HG03064 (cell line): ENCODE data around the gene WDR36.

Experiments
- ATAC-seq: cut with Tn5 transposase; IDR thresholded peaks from one replicate; pipeline ENCODE4 v1.9.1; 2021; ENCODE audit warnings: low read depth; ENCODE audit not compliant: unreplicated experiment

Gene WDR36

DNA sequence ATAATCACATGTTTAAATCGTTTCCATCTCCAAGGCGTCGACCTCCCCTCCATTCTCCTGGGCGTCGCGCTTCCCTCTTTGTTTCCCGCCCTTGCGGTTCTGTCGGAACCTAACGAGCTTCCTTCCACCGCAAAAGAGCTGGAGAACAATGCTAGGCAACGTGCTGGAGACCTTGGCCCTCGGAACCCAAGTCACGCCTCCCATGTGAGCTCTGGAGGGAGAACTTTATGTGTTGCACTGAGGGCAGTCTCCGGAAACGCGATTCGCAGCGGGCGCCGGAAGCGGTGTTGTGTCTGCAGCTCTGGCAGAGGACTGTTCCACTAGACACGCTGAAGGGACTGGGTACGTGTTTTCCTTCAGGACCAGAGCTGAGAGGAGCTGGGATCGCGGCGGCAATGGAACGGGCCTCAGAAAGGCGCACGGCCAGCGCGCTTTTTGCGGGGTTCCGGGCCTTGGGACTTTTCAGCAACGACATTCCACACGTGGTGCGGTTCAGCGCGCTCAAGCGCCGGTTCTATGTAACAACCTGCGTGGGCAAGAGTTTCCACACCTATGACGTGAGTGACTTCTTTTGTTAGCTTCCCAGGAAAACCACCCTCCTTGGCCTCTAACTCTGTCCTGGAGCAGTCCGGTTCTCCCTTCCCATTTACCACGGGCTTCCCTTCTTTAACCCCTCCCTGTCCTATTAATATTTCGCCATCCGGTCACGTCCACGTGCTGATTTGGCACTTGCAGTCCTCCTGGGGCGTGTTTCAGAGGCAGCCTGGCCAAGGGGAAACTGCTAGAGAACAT, at the start of gene WDR36:
Gene WDR36 (plus strand): TSS at position 287 of the 792 bp plus-strand sequence. CDS start 109 bp downstream, at position 396.
- ATAC-seq: peak; percentile 91

DNA sequence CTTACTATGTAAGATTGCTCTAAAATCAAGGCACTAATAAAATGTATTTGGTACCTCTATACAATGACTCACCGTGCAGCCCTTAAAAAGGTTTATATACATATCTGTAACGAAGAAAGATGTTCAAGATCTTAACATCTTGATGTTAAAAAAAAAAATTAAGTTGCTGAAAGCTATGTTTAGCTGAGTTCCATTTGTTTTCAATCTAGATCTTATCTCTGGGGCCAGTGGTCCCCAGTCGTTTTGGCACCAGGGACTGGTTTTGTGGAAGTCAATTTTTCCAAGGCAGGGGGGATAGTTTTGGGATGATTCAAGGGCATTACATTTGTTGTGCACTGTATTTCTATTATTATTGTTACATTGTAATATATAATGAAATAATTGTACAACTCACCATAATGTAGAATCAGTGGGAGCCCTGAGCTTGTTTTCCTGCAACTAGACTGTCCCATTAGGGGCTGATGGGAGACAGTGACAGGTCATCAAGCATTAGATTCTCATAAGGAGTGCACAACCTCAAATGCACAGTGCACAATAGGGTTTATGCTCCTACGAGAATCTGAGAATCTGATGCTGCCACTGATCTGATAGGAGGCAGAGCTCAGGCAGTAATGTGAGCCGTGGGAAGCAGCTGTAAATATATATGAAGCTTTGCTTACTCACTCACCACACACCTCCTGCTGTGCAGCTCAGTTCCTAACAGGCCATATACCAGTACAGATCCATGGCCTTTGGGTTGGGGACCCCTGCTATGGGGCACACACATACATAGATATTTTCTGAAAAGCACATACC, 48.2 kb upstream of the WDR36 start:
- ATAC-seq: no peak

DNA sequence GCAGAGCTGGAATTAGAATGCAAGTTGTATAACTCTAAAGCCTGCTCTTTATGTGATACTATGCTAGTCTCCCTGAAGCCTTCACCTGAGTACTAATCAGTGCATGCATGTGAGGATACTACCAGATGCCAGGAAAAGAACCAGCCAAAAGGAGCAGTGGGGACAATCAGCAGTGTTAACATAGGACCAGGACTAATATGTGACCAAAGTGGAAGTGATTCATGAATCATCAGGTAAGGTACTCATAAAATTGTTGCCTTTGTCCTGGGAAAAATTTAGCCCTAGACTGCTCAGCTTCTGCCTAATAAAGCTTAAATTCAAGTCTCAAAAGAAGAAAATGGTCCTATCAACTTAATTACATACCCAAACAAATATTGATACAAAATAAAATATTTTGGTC, 34.1 kb upstream of the WDR36 start:
- no peak for ATAC-seq

DNA sequence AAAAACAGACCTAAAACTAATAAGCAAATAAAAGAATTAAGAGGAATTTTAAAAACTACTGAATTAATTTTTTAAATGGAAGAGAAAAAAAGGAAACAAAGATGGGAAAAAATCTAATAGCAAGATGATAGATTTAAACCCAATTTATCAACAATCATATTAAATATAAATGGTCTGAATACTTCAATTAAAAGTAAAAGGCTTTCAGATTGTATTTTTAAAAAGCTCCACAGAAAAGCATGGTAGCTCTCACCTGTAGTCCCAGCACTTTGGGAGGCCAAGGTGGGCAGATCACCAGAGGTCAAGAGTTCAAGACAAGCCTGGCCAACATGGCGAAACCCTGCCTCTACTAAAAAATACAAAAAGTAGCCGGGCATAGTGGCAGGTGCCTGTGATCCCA, 32.0 kb upstream of the WDR36 start:
- no peak for ATAC-seq

DNA sequence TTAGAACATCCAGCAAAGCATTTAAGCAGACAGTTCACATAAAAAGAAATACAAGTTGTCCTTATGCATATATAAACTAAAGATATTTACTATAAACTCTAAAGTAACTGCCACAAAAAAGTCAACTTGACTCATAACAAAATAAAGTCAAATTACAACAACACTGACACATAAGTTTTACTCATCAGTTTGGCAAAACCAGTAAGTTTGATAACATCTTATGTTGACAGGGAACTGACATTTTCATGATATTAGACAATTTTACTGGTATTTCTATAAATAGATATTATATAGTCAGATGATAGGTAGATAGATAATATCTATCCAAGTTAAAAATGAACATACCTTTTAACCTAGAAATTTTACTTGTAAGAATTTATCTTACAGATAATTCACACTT, 30.5 kb upstream of the WDR36 start:
- ATAC-seq: no peak

DNA sequence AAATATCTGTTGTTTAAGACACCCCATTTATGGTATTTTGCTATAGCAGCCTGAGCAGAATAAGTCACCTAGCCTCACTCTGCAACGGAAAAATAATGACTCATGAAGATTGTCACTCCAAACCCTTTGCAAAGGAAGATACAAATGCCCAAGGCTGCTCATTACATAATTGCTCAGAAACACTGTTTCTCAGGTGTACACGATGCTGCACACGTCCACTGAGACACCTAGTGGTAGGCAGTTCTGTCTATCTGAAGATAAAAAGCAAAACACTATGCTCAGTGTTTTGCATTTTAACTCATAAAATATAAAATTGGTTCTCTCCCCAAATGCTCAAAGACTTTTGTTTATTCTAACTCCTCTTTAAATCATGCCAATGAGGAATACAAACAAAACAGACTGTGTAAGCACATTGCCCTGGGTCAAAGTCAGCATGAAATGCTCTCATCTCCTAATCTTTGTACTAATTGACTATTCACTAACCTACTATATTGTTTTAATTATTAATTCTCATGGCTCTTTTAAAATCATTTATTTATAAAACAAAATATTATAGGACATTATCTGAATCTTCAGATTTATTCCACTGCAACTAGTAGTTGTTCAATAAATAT, 28.3 kb upstream of the WDR36 start:
- no peak for ATAC-seq

DNA sequence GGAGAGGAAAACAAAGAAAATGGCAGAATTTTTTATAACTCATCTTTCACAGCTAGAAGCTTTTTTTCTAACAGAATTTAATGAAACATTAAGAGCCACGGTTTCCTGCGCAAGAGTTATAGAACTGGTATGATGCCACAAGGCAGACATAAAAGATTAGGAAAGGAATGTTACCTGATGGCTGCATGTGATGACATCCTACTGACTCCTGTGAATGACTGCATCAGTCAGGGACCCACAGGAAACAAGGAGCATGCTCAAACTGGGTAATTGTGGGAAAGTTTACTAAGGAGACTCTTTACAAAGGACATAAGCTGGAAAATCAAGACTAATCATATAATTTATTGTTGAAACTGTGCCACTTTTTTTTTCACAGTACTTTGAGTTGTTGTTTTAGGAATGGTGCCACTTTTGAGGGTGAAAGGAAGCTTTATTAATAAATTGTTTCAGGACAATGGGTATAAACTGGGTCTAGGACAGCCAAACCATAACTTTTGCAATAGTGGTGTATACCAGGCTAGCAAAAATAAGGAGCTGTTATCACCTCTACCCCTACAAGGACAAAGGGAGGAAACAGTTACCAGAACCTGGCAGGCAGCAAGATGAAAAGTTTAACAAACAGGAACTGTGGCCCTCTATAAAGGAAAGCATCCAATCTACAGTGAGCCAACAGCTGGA, 25.7 kb upstream of the WDR36 start:
- no peak for ATAC-seq

DNA sequence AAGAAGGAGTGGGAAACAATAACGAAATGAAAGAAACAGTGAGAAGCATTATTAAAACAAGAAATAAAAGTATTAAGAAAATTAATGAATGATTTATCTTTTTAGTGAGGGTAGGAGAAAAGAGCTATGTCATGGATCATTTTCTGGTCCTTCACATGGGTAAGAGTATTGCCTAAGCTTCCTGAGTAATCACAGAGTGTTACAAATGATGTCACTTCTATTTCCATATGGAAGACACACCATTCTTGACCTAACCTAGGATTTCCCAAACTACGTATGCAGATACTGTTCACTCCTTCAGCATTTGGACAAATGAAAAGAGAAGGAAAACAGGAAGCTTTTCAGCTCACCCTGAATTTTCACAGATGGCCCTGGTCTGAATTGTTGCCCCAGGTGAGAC, 23.9 kb upstream of the WDR36 start:
- ATAC-seq: no peak

DNA sequence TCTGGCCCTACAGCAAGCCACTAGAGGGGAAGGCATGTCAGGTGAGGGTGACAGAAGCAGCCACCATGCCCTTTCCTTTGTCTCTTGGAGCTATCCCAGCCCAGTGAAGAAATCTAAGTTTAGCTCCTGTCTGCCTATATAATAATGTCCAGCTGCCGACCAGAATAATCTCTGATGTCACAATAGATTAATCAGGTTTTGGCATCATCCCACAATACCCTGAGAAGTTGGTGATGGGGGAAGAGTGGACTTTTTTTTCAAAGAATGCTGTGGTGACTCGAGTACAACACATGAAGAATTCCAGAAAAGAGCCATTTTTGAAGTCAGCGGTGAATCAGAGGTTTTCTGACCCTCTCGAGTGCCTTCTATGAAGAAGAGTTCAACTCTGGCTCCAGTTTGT, 22.3 kb upstream of the WDR36 start:
- no peak for ATAC-seq

DNA sequence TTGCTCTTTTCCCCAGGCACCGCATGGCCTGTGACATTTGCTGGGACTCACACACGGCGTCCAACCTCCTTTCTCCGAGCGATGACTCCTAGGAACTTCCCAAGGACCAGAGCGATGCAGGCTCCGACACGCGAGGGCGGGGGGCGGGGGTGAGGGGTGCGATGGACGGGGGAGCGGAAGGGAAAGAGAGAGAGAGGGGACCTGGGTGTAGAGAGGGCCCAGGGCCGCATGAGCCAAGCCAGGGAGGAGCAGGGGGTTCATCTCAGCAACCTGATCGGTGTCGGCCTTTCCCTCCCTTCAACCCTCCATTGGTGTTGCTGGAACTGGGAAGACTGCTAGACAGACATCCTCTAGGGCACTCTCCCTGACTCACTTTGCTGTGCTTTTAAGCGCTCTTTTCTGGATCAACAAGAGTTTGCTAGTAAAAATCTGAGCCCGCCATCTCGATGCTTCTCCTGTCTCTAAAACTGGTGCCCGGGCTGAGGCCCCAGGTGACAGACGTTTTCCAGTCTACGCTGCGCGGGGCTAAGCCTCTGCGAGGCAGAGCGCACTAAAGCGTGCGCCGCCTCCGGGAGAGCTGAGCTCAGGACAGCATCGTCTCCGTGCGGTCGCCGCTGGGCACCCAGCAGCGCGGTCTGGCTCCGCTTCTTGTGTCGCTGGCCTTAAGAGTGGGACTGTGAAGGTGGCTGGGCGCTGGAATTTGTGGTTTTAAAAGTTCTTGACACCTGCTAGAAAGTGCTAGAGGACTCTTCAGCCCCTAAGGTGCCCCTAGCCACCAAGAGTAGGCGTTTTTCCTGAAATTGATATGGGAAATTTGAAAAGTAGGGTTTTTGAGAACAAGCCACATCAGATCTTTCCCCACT, 21.6 kb upstream of the WDR36 start:
- no peak for ATAC-seq

DNA sequence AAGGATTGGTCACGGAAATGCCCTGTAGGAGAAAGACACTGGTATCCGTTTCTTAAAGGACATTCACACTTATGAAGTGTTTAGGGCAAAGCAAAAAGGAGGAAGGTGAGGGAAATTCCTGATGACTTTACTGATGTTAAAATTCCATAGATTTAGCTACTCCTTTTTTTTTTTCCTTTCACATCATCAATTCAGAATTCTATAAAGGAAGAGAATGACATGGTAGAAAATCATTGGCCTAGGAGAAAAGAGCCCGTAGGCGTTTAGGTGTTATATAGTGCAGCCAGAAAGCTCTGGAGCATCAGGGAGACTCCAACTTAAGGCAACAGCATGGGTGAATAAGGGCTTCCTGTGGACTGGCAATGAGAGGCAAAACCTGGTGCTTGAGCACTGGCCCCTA, 20.7 kb upstream of the WDR36 start, which contains the start of gene TSLP:
Gene TSLP (plus strand): TSS at position 301 of the 400 bp plus-strand sequence. CDS start 178 bp downstream, outside the sequence.
- no peak for ATAC-seq

DNA sequence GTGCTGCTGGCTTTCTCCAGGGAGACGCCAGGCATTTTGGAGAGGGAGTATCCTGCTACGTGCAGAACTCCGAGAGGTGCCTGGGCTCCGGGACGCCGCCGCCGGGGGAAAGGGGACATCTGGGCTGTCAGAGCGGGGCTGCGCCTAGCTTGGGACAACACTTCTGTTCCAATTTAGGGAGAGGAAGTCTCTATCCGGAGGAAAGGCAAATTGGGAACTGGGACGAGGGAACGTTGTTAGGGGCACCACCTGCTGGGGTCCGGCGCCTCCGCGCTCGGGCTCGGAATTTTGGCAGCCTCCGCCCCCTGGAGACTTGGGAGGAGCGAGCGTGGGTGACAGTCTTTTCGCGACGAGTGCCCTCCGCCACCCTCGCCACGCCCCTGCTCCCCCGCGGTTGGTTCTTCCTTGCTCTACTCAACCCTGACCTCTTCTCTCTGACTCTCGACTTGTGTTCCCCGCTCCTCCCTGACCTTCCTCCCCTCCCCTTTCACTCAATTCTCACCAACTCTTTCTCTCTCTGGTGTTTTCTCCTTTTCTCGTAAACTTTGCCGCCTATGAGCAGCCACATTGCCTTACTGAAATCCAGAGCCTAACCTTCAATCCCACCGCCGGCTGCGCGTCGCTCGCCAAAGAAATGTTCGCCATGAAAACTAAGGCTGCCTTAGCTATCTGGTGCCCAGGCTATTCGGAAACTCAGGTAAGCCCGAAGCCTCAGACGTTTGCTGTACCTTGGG, 19.0 kb upstream of the WDR36 start:
- peak; percentile 52 for ATAC-seq

DNA sequence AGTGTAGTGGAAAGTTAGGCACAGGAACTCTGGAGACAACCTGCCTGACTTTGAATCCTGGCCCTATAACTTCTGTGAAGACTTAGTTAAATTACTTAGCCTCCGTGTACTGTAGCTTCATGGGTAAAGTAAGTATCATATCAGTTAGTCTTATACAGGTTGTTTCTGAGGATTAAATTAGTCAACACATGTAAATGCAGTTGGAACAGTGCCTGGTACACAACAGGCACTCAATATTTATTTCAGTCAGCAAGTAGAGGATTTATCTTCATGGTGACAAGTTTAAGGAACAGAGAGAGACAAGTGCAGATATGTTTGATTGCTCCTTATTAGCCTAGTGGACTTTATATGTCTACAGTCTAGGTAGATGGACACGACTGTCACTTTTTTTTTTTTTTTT, 17.9 kb upstream of the WDR36 start:
- no peak for ATAC-seq

DNA sequence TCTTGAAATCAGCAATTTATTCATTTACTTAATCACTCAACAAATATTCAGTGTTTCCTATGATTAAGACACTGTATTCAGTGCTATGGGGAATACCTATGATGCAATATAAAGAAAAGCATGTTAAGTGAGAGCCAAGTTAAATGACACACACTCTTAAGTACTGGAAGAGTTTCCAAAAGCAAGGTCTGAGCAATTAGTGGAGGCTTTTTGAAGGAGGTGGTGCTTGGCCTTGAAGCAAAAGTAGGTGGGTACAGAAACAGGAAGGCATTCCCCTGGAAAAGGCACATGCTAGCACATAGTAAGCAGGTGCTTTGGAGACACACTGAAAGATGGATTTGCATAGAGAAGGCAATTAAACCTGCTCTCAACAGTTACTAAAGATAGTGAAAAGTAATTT, 16.6 kb upstream of the WDR36 start:
- no peak for ATAC-seq

DNA sequence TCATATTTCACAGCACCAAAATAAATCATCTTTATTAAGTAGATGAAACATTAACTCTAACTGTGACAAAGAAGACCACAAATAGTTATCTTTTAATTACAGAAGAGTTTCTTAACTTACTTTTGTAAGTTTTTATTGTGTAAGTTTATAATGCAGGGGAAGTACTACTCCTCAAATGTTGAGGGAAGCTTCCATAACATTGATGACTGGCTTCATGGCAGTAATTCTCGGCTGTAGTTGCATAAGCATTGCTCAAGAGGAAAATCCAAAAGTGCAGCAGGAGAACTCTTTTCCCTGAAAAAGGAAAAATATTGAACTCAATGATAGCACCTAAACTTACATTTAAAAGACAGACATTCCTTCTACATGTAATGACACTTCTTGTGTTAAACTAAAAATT, 16.1 kb upstream of the WDR36 start:
- no peak for ATAC-seq

DNA sequence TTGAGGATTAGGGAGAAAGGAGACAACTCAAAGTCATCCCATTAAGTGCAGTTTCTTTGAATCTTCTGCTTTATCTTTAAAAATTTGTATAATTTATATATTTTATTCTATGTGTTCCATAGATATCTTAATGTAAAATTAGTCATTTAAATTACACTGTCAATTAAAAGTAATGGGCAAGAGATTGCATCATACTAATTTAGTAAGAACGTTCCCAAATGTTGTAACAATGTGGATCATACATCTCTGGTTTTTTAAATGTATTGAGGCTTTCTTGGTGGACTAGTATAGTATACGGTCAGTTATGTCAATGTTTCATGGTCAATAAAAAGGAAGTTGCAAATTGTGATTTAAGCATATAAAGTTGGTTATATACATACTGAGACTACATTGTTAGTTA, 14.5 kb upstream of the WDR36 start:
- ATAC-seq: no peak

DNA sequence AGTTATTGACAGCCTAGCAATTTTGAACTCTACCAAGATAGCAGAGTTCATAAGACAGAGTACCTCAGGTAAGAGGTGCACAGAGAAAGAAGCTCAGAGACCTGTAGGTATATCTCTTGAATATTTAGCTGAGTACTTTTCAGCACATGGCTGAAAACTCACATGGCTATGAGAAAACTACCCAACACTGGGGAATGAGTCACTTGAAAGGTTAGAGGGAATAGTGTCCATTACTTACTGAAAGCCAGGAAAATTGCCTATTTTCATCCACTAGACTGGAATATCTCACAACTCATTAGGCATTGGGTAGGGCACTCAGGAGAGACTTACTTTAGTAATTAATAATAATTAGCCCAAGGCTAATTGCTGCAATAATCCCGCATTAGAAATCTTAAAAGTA, 12.3 kb upstream of the WDR36 start:
- no peak for ATAC-seq

DNA sequence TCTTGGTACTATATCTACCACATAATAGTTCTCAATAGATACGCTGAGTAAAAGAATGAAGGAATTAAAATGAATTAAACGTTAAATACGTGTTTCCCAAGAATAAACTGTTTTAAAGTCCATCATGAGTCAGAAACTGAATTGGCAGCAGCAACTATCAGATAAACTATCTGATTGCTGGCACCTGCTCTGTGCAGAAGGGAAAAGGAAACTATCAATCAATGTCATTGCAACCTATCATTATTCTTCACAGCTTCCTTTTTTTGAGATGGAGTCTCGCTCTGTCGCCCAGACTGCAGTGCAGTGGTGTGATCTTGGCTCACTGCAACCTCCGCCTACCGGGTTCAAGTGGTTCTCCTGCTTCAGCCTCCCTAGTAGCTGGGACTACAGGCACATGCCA, 8.8 kb upstream of the WDR36 start:
- ATAC-seq: no peak

DNA sequence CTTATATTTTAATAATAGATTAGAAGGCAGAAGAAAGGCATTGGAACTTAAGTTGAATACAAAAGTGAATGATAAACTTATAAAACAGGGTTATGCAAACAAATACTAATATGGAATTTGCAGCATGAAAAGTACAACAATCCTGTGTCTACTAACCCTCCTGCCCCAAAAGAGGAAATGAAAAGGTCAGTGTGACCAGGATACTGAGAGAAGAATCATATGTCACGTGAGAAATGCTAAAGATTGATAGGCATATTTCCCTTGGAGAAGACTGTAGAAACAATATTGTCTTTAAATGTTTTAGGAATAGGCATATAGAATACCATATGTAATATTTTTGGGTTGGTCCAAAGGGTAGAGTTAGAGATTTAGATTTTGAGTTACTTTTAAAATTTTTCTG, 3.8 kb downstream of the WDR36 start:
- ATAC-seq: no peak
